OCI-LY1 (cell line): ENCODE data around the gene EIF3K.

Experiments used
- CTCF ChIP-seq: fragments of 200-600 bp; sonication (generic), shearing (Covaris generic); IDR thresholded peaks from 2 replicates; pipeline ENCODE4 v1.5.1; 2017; ENCODE audit warnings: mild to moderate bottlenecking, antibody characterized with exemption, low read length, moderate library complexity, mixed read lengths
- EZH2 ChIP-seq: fragments of 200-600 bp; sonication (generic), shearing (Covaris generic); IDR thresholded peaks from 2 replicates; pipeline ENCODE4 v1.8.0; 2017; ENCODE audit warnings: borderline replicate concordance, mixed run types, mild to moderate bottlenecking, antibody characterized with exemption, low read length, moderate library complexity, mixed read lengths

- no peak for TF ChIP-seq CTCF
- no peak for TF ChIP-seq EZH2
Measured at GRCh38 chr19:38678891-38679494, 60.0 kb downstream of the EIF3K start.
